ENCODE measurements around the gene CLDN6.

The CLDN6 gene

DNA sequence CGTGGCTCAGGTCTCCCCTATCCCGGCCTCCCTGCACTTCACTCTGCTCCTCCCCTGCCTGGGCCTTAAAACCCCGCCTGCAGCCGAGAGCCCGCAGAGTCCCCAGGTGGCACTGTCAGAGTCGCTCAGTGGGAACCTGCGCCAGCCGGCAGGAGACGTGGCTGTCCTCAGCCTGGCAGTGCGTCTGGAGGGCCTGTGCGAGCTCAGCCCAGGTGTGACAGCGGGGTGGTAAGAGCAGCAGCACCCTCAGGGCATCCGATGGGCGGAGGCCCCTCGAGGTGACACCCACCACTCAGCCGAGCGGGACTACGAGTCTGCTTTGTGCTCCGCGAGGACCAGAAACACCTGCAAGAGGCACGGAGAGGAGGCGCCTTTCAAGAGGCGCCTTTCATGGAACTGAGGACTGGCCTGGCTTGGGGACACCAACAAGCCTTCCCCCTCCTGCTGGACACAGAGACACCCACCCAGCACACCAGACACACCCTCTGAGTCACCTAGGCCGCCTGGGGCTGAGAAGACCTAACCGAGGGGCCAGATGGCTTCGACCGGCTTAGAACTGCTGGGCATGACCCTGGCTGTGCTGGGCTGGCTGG is 5.1 kb downstream of the CLDN6 start, which contains the start of gene CLDN9:
CLDN9 (plus strand) TSS at position 96 of the 593 bp plus-strand sequence; CDS start at position 536, 440 bp downstream.
- H3K9me3 ChIP-seq (ENCODE audit: control insufficient read depth, low read length) = no peaks in the 10 kb centered on the region
- peaks cover 29% of the 10 kb centered on the region for H3K4me1 ChIP-seq (ENCODE audit: control insufficient read depth, insufficient read depth, low read length)
- peaks cover 44% of the 10 kb centered on the region for H3K27me3 ChIP-seq (ENCODE audit: control insufficient read depth, insufficient read depth, low read length, poor library complexity, severe bottlenecking)
- no peak within 1 kb of the TSS for H3K27ac ChIP-seq (ENCODE audit: insufficient read depth, low read depth, low read length, poor library complexity, severe bottlenecking)
- WGBS, 2 experiments = 25 to 26% methylated on average over 27 of the region's 27 CpGs
- H3K36me3 ChIP-seq (ENCODE audit: control insufficient read depth, insufficient read depth, low read length) = no peaks in the 10 kb centered on the region
- H3K4me3 ChIP-seq (ENCODE audit: insufficient read depth, low read depth, low read length) = peak within 1 kb of the TSS; percentile 2

DNA sequence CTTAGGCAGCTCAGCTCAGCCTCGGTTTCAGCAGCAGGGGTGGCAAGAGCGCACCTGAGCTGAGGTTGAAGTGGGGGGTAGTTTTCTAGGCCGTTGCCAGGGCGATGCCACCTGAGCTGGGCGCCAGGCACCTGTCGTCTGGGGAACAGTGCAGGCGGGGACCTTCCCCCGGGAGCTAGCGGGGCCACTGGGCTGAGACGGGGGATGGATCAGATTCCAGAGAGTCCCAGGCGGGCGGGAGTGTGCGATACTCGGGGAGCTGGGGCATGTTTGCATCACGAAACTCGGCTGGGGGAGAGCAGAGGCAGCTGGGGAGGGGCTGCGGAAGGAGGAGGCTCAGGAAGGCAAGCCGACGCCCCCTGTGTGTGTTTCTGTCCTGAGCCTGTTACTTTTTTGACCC is 5.7 kb downstream of the CLDN6 start:
- H3K27me3 ChIP-seq (ENCODE audit: control insufficient read depth, insufficient read depth, low read length, poor library complexity, severe bottlenecking) = peaks cover 48% of the 10 kb centered on the region
- H3K9me3 ChIP-seq (ENCODE audit: control insufficient read depth, low read length) = no peaks in the 10 kb centered on the region
- peak overlapping the region; percentile 2 for H3K4me3 ChIP-seq (ENCODE audit: insufficient read depth, low read depth, low read length)
- 17% methylated on average over 19 of the region's 19 CpGs for WGBS, 2 experiments
- no peak overlapping the region for H3K27ac ChIP-seq (ENCODE audit: insufficient read depth, low read depth, low read length, poor library complexity, severe bottlenecking)
- H3K4me1 ChIP-seq (ENCODE audit: control insufficient read depth, insufficient read depth, low read length) = peaks cover 35% of the 10 kb centered on the region
- no peaks in the 10 kb centered on the region for H3K36me3 ChIP-seq (ENCODE audit: control insufficient read depth, insufficient read depth, low read length)

DNA sequence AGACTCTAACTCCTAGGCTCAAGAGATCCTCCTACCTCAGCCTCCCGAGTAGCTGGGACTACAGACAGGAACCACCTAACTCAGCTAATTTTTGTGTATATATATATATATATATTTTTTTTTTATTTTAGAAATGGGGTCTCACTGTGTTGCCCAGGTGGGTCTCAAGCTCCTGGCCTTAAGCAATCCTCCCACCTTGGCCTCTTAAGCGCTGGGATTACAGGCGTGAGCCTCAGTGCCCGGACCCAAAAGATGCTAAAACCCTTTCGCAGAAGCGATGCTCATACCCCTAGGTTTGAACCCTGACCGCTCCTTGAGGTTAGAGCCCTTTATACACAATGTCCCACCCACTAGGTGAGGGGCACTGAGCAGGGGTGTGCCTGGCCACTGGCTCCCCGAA is 7.5 kb downstream of the CLDN6 start:
- no peak overlapping the region for H3K27ac ChIP-seq (ENCODE audit: insufficient read depth, low read depth, low read length, poor library complexity, severe bottlenecking)
- H3K27me3 ChIP-seq (ENCODE audit: control insufficient read depth, insufficient read depth, low read length, poor library complexity, severe bottlenecking) = peaks cover 63% of the 10 kb centered on the region
- 94 to 96% methylated on average over 7 of the region's 8 CpGs for WGBS, 2 experiments
- H3K36me3 ChIP-seq (ENCODE audit: control insufficient read depth, insufficient read depth, low read length) = no peaks in the 10 kb centered on the region
- no peaks in the 10 kb centered on the region for H3K9me3 ChIP-seq (ENCODE audit: control insufficient read depth, low read length)
- no peak overlapping the region for H3K4me3 ChIP-seq (ENCODE audit: insufficient read depth, low read depth, low read length)
- peaks cover 35% of the 10 kb centered on the region for H3K4me1 ChIP-seq (ENCODE audit: control insufficient read depth, insufficient read depth, low read length)

DNA sequence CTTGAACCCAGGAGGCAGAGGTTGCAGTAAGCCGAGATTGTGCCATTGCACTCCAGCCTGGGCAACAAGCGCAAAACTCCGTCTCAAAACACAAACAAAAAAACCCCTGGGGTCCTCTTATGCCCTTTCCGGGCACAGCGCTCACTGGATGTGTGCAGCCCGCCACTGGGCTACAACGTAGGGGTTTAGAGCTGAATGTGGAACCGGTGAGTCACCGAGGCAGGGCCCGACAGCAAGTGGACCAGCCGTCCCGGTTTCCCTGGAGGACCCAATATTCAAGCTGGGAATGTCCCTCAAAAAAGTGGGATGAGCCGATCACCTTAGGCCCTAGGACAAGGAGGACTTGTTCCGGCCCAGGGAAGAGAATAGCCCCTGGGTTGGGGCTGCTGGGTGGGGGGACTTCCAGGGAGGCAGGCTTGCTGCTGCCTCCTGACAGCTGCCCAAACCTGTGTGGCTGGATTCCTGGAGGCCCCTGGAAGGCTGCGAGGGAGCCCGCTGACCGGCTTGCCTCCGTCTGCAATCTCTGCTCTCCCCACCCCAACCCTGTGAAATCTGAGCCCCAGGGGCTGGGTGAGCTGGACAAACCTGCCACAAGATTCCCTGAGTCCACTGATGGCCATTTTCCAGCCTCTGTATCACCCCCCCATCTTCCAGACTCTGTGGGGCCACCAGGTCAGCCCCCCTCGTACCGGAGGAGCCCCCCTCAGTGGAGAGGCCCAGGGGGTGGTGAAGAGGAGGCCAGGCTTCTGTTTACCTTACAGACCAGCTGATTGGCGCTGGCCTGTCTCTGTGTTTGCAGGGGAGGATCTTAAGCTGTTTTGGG is 8.2 kb downstream of the CLDN6 start:
- H3K4me3 ChIP-seq (ENCODE audit: insufficient read depth, low read depth, low read length) = peak overlapping the region; percentile 6
- WGBS, 2 experiments = 22 to 24% methylated on average over 21 of the region's 21 CpGs
- peaks cover 70% of the 10 kb centered on the region for H3K27me3 ChIP-seq (ENCODE audit: control insufficient read depth, insufficient read depth, low read length, poor library complexity, severe bottlenecking)
- no peaks in the 10 kb centered on the region for H3K9me3 ChIP-seq (ENCODE audit: control insufficient read depth, low read length)
- H3K36me3 ChIP-seq (ENCODE audit: control insufficient read depth, insufficient read depth, low read length) = no peaks in the 10 kb centered on the region
- no peak overlapping the region for H3K27ac ChIP-seq (ENCODE audit: insufficient read depth, low read depth, low read length, poor library complexity, severe bottlenecking)
- peaks cover 35% of the 10 kb centered on the region for H3K4me1 ChIP-seq (ENCODE audit: control insufficient read depth, insufficient read depth, low read length)

DNA sequence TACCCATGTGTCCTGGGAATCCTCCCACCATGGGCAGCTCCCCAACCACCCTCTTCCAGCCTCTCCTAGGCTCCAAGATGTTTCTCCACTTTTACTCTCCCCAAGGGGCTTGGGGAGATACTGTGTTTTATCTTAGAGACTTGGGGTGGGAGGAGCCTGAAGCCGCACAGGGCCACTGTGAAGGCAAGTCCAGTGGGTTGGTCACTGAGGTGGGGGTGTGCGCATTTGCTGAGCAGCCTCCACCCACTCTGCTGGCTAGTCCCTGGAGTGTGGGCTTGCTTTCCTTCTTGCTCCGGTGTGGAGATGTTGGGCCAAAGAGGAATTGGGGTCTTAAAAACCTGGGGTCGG is 9.3 kb downstream of the CLDN6 start:
- H3K4me3 ChIP-seq (ENCODE audit: insufficient read depth, low read depth, low read length) = no peak overlapping the region
- WGBS, 2 experiments = 36 to 39% methylated on average over 4 of the region's 4 CpGs
- H3K36me3 ChIP-seq (ENCODE audit: control insufficient read depth, insufficient read depth, low read length) = no peaks in the 10 kb centered on the region
- H3K27ac ChIP-seq (ENCODE audit: insufficient read depth, low read depth, low read length, poor library complexity, severe bottlenecking) = no peak overlapping the region
- H3K9me3 ChIP-seq (ENCODE audit: control insufficient read depth, low read length) = no peaks in the 10 kb centered on the region
- H3K27me3 ChIP-seq (ENCODE audit: control insufficient read depth, insufficient read depth, low read length, poor library complexity, severe bottlenecking) = peaks cover 68% of the 10 kb centered on the region
- peaks cover 27% of the 10 kb centered on the region for H3K4me1 ChIP-seq (ENCODE audit: control insufficient read depth, insufficient read depth, low read length)

DNA sequence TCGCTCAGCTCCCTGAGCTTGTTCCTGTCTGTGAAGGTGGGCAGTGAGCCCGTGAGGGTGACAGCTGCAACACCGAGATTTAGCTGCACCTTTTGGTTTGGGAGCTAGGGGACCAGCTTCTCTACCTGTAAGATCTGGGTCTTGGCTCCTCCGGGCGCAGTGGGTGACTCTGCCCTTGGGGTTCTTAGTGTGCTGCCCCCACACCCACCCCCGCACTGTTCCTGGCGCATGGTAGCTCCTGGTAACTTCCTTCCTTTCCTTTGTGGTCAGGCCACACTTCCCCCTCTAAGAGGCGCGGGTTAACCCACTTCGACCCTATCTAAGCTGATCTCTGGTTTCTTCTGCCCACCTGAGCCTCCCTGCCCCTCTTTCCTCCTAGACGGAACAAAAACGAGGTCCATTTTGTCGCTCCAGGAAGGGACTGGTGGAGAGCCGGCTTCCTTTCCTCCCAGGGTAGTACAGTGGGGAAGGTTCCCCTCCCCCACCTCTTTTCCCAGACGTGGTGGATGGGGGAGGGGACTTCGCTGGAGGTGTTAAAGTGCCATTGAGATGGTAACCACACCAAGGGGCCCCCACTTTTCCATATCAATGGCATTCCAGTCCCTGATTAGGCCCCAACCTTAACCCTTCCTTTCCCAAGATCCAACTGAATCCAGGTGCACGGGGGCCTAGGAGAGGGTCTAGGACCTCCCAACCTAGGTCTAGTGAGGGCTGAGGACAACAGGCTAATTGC is 9.9 kb downstream of the CLDN6 start:
- 8% methylated on average over 15 to 17 of the region's 17 CpGs for WGBS, 2 experiments
- Histone ChIP-seq H3K27me3 (ENCODE audit: control insufficient read depth, insufficient read depth, low read length, poor library complexity, severe bottlenecking) (peaks cover 63% of the 10 kb centered on the region), H3K4me3 (ENCODE audit: insufficient read depth, low read depth, low read length) (no peak overlapping the region), H3K36me3 (ENCODE audit: control insufficient read depth, insufficient read depth, low read length) (no peaks in the 10 kb centered on the region), H3K4me1 (ENCODE audit: control insufficient read depth, insufficient read depth, low read length) (peaks cover 27% of the 10 kb centered on the region), H3K27ac (ENCODE audit: insufficient read depth, low read depth, low read length, poor library complexity, severe bottlenecking) (no peak overlapping the region), H3K9me3 (ENCODE audit: control insufficient read depth, low read length) (no peaks in the 10 kb centered on the region)

DNA sequence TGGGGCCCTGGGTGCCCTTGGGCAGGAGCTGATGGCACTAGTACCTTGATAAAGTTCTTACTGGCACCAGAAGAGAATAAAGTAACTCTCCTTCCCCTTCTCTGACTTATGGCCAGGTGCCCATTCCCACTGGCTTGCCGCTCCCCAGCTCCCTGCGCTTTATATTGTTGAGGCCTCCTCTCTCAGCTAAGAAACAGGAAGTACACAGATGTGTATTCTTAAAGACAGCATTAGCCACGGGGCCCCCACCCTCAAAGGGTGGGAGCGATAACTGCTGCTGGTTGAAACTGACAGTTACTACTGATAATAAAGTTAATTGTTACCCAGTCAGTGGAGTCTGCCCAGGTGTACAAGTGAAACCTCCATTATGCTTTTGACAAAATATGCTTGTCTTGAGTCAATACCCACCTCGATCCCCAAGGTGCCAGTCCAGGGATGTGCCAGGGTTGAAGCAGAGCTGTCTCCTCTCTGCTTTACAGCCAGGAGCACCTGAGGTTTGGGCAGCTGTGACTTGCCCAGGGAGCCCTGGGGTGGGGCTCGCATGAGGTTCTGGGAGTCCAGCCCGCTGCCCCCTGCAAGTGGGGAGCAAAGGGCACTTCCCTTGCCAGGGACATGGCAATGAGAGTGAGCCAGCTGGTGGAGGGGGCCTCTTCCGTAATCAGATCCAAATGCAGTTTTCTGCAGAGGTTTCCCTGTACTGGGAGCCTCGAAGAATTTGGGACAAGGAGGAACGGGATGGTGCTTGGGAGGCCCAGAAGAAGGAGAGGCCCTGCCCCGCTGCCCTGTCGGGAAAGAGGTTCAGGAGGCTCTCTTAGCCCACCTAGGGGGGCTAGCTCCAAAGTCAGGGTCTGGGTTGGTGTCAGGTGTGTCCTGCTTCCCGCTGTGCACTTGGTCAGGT is 10.7 kb downstream of the CLDN6 start:
- no peak overlapping the region for H3K27ac ChIP-seq (ENCODE audit: insufficient read depth, low read depth, low read length, poor library complexity, severe bottlenecking)
- 51 to 52% methylated on average over 13 of the region's 13 CpGs for WGBS, 2 experiments
- peaks cover 27% of the 10 kb centered on the region for H3K4me1 ChIP-seq (ENCODE audit: control insufficient read depth, insufficient read depth, low read length)

DNA sequence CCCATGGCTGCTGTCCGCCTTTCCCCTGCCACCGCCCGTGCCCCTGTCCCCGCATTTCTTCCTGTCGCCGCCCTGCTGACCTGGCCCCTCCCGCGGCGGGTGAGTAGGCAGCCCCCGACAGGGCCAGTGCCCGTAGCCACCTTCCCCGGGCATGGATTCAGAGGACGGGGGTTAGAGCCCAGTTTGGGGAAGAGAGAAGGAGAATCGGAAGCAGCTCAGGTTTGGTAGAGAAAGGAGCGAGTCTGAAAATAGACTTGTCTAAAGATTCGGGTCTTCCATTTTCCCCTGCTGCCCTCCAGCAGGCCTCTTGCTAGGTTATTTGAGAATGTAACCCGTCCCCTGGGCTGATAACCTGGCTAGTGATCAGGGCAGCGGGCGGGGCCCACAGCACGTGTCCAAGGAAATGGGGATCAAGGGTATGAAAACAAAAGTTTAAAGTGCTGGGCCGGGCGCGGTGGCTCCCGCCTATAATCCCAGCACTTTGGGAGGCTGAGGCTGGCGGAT is 13.2 kb downstream of the CLDN6 start:
- Histone ChIP-seq H3K27me3 (ENCODE audit: control insufficient read depth, insufficient read depth, low read length, poor library complexity, severe bottlenecking) (peaks cover 44% of the 10 kb centered on the region), H3K4me3 (ENCODE audit: insufficient read depth, low read depth, low read length) (peak overlapping the region; percentile 10), H3K4me1 (ENCODE audit: control insufficient read depth, insufficient read depth, low read length) (peaks cover 23% of the 10 kb centered on the region), H3K36me3 (ENCODE audit: control insufficient read depth, insufficient read depth, low read length) (no peaks in the 10 kb centered on the region), H3K27ac (ENCODE audit: insufficient read depth, low read depth, low read length, poor library complexity, severe bottlenecking) (no peak overlapping the region), H3K9me3 (ENCODE audit: control insufficient read depth, low read length) (no peaks in the 10 kb centered on the region)
- 3% methylated on average over 25 of the region's 25 CpGs for WGBS, 2 experiments

More for the DNA sequence above, 10.7 kb downstream of the CLDN6 start:
- Histone ChIP-seq H3K9me3 (ENCODE audit: control insufficient read depth, low read length) (no peaks in the 10 kb centered on the region), H3K27me3 (ENCODE audit: control insufficient read depth, insufficient read depth, low read length, poor library complexity, severe bottlenecking) (peaks cover 55% of the 10 kb centered on the region), H3K4me3 (ENCODE audit: insufficient read depth, low read depth, low read length) (no peak overlapping the region), H3K36me3 (ENCODE audit: control insufficient read depth, insufficient read depth, low read length) (no peaks in the 10 kb centered on the region)

DNA sequence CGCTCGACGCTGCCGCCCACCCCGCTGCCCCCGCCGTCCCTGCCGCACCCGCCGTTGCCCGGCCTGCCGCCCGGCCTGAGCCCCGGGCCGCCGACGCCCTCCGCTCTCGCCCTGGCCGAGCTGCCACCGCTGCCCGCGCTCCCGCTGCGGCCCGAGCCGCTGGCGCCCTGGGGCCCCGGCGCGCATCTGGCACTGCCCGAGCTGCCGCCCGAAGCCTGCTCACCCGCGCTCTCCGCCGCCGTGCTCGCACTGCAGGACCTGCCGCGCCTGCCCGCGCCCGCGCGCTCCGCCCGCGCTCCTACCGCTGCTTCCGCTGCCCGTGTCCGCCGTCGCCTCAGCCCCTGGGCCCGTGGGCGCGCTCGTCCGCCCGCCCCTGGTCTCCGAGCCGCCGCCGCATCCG is 13.7 kb downstream of the CLDN6 start:
- Histone ChIP-seq H3K4me1 (ENCODE audit: control insufficient read depth, insufficient read depth, low read length) (peaks cover 19% of the 10 kb centered on the region), H3K27ac (ENCODE audit: insufficient read depth, low read depth, low read length, poor library complexity, severe bottlenecking) (no peak overlapping the region), H3K27me3 (ENCODE audit: control insufficient read depth, insufficient read depth, low read length, poor library complexity, severe bottlenecking) (peaks cover 44% of the 10 kb centered on the region), H3K9me3 (ENCODE audit: control insufficient read depth, low read length) (no peaks in the 10 kb centered on the region), H3K4me3 (ENCODE audit: insufficient read depth, low read depth, low read length) (no peak overlapping the region), H3K36me3 (ENCODE audit: control insufficient read depth, insufficient read depth, low read length) (no peaks in the 10 kb centered on the region)
- 0% methylated on average over 67 of the region's 67 CpGs for WGBS, 2 experiments
